A549 (cell line): ENCODE measurements around the gene DIP2C. TPM values are rescaled to one million over a fixed set of nuclear protein-coding genes. Genes with fewer than 3 reads are reported as not detected.

ENCODE experiments used
- ATAC-seq, 2 experiments: fragments of 200-7000 bp in 1 of 2; fragments of >200 bp in 1 of 2; cut with Nextera tagmentation in 1 of 2; cut with Tn5 transposase in 1 of 2; 3 replicates each; pipeline versions ENCODE4 v1.8.0 to v1.9.1; 2018 to 2020; ENCODE audit warnings: mild to moderate bottlenecking in 1 of 2, moderate library complexity in 1 of 2
- CTCF ChIA-PET: fragments of 300-600 bp; sonication (Branson Sonifier 250); formaldehyde crosslinking; extraction: SDS; loops from one replicate; lab custom pipeline; 2021; ENCODE audit warnings: antibody characterized with exemption, inconsistent platforms; lab: Yijun Ruan, JAX
- POLR2A ChIA-PET: fragments of 350-600 bp; formaldehyde crosslinking; extraction: SDS; loops from one replicate; lab custom pipeline; 2021; ENCODE audit warnings: antibody characterized with exemption, inconsistent platforms; lab: Yijun Ruan, JAX
- DNase-seq, 2 experiments: peaks; one replicate each; pipeline versions ENCODE4 v3.0.0 to v3.0.0-alpha.2; 2011 to 2016; ENCODE audit warnings: low read depth in 1 of 2, low spot score in 1 of 2
- FAIRE-seq: peaks from 2 replicates; lab custom pipeline; 2011; peaks lifted over from hg19 to GRCh38; lab: Jason Lieb, UNC
- H3K27ac ChIP-seq, 2 experiments: fragments of >200 bp; sonication (Bioruptor Twin); formaldehyde crosslinking; 3 replicates each; pipeline ENCODE4 v1.5.1; 2016 to 2017
- H3K4me1 ChIP-seq: fragments of >200 bp; sonication (Bioruptor Twin); formaldehyde crosslinking; 3 replicates; pipeline ENCODE4 v1.6.1; 2016
- H3K4me2 ChIP-seq: fragments of >200 bp; sonication (Bioruptor Twin); formaldehyde crosslinking; 3 replicates; pipeline ENCODE4 v1.6.1; 2016
- H3K4me3 ChIP-seq: fragments of >200 bp; sonication (Bioruptor Twin); formaldehyde crosslinking; 3 replicates; pipeline ENCODE4 v1.5.1; 2016
- H3K9me3 ChIP-seq: fragments of >200 bp; sonication (Bioruptor Twin); formaldehyde crosslinking; 3 replicates; pipeline ENCODE4 v1.6.1; 2016
- BHLHE40 ChIP-seq: IDR thresholded peaks from 2 replicates; pipeline ENCODE4 v1.6.1; 2012; ENCODE audit warnings: low read depth, low read length, inconsistent platforms
- CBX8 ChIP-seq: fragments of 200-600 bp; sonication (generic); IDR thresholded peaks from 2 replicates; pipeline ENCODE4 v1.6.1; 2016
- CHD2 ChIP-seq: fragments of 150-350 bp; IDR thresholded peaks from 2 replicates; pipeline ENCODE4 v1.6.1; 2014; ENCODE audit warnings: low read length; ENCODE audit not compliant: partially characterized antibody
- EHMT2 ChIP-seq: fragments of 200-600 bp; sonication (generic); IDR thresholded peaks from 2 replicates; pipeline ENCODE4 v1.6.1; 2016; ENCODE audit warnings: antibody characterized with exemption, low read depth, mild to moderate bottlenecking, moderate library complexity
- ESRRA ChIP-seq: fragments of 150-350 bp; IDR thresholded peaks from 2 replicates; pipeline ENCODE4 v1.6.1; 2014; ENCODE audit warnings: mild to moderate bottlenecking, low read length, borderline replicate concordance
- FOXS1 ChIP-seq: fragments of 250-450 bp; sonication (Bioruptor Pico); IDR thresholded peaks from 2 replicates; pipeline ENCODE4 v1.5.0; 2020; ENCODE audit warnings: mild to moderate bottlenecking, moderate library complexity
- GATA3 ChIP-seq: IDR thresholded peaks from 2 replicates; pipeline ENCODE4 v1.6.1; 2012; ENCODE audit warnings: borderline replicate concordance
- HOXA7 ChIP-seq: fragments of 250-450 bp; sonication (Bioruptor Pico); IDR thresholded peaks from 2 replicates; pipeline ENCODE4 v1.5.0; 2020; ENCODE audit warnings: mild to moderate bottlenecking, moderate library complexity
- HOXB13 ChIP-seq: fragments of 250-450 bp; sonication (Bioruptor Pico); IDR thresholded peaks from 2 replicates; pipeline ENCODE4 v1.5.0; 2020; ENCODE audit warnings: low read depth, mild to moderate bottlenecking, moderate library complexity
- JUNB ChIP-seq: fragments of >200 bp; sonication (Bioruptor Twin); formaldehyde crosslinking; IDR thresholded peaks from 2 replicates; pipeline ENCODE4 v1.6.1; 2016
- KDM1A ChIP-seq: fragments of 200-600 bp; sonication (generic); IDR thresholded peaks from 2 replicates; pipeline ENCODE4 v1.6.1; 2016; ENCODE audit warnings: low read depth, mild to moderate bottlenecking
- MAFK ChIP-seq: fragments of 450-650 bp; IDR thresholded peaks from 2 replicates; pipeline ENCODE4 v1.6.1; 2014; ENCODE audit not compliant: partially characterized antibody
- MAZ ChIP-seq: fragments of 150-350 bp; IDR thresholded peaks from 2 replicates; pipeline ENCODE4 v1.6.1; 2014; ENCODE audit warnings: antibody characterized with exemption, low read depth, low read length, borderline replicate concordance
- MYC ChIP-seq: IDR thresholded peaks from 2 replicates; pipeline ENCODE4 v1.6.1; 2012; ENCODE audit warnings: mild to moderate bottlenecking, inconsistent platforms, low read length, improper control_type of control experiment, borderline replicate concordance
- NPAS2 ChIP-seq: fragments of 250-450 bp; sonication (Bioruptor Pico); IDR thresholded peaks from 2 replicates; pipeline ENCODE4 v1.8.0; 2022; ENCODE audit warnings: mild to moderate bottlenecking, moderate library complexity, borderline replicate concordance
- POLR2A ChIP-seq: IDR thresholded peaks from 2 replicates; pipeline ENCODE4 v1.6.1; 2012; ENCODE audit warnings: mild to moderate bottlenecking, low read length
- POLR2AphosphoS2 ChIP-seq: conservative IDR thresholded peaks from 2 replicates; pipeline ENCODE4 v1.6.1; 2012; ENCODE audit warnings: low read length, improper control_type of control experiment, inconsistent platforms
- RARB ChIP-seq: fragments of 250-450 bp; sonication (Bioruptor Pico); IDR thresholded peaks from 2 replicates; pipeline ENCODE4 v1.8.0; 2021; ENCODE audit warnings: mild to moderate bottlenecking, moderate library complexity
- RCOR1 ChIP-seq: fragments of 150-350 bp; IDR thresholded peaks from 2 replicates; pipeline ENCODE4 v1.6.1; 2014; ENCODE audit warnings: antibody characterized with exemption, low read length, low read depth
- RFX5 ChIP-seq: fragments of 450-650 bp; IDR thresholded peaks from 2 replicates; pipeline ENCODE4 v1.7.1; 2014; ENCODE audit warnings: antibody characterized with exemption, mild to moderate bottlenecking, moderate library complexity
- SREBF2 ChIP-seq: fragments of 450-650 bp; IDR thresholded peaks from 2 replicates; pipeline ENCODE4 v1.6.1; 2014; ENCODE audit warnings: mild to moderate bottlenecking, moderate library complexity
- TFCP2L1 ChIP-seq: fragments of 250-450 bp; sonication (Bioruptor Pico); IDR thresholded peaks from 2 replicates; pipeline ENCODE4 v1.5.0; 2021; ENCODE audit warnings: mild to moderate bottlenecking
- USF2 ChIP-seq: fragments of 450-650 bp; IDR thresholded peaks from 2 replicates; pipeline ENCODE4 v1.6.1; 2014; ENCODE audit warnings: antibody characterized with exemption
- ZFP36 ChIP-seq: fragments of 450-650 bp; IDR thresholded peaks from 2 replicates; pipeline ENCODE4 v1.6.1; 2014; ENCODE audit warnings: borderline replicate concordance; ENCODE audit not compliant: partially characterized antibody
- ZSCAN20 ChIP-seq: fragments of 250-450 bp; sonication (Bioruptor Pico); IDR thresholded peaks from 2 replicates; pipeline ENCODE4 v1.8.0; 2022; ENCODE audit warnings: mild to moderate bottlenecking, moderate library complexity
- WGBS: methylation state at CpG from one replicate; pipeline ENCODE4 v1.1.6; 2017; ENCODE audit errors: missing lambda C conversion rate; 5-methylcytosine and 5-hydroxymethylcytosine counted together
- polyA plus RNA-seq, 4 experiments: library from polyadenylated mRNA; depleted of rRNA in 3 of 4; stranded (reverse); fragments of >200 nt; fragmentation: RNase III in 1 of 4; extraction: RNeasy Plus Mini Kit Qiagen cat#74134 plus additional on column Dnase treatment in 1 of 4; gene quantifications; 2 replicates in 3 of 4; 3 replicates in 1 of 4; pipeline ENCODE4 v1.2.3, GENCODE V29; 2011 to 2017
- TF ChIP-seq, protein P1 (sequence below): fragments of >200 bp; sonication (Bioruptor Twin); formaldehyde crosslinking; IDR thresholded peaks from 3 replicates; pipeline ENCODE4 v1.6.1; 2016
- TF ChIP-seq, protein P2 (sequence below): fragments of 200-600 bp; sonication (generic); IDR thresholded peaks from 2 replicates; pipeline ENCODE4 v1.6.1; 2016; ENCODE audit warnings: antibody characterized with exemption, mild to moderate bottlenecking, moderate library complexity
- TF ChIP-seq, protein P3 (sequence below): IDR thresholded peaks from 2 replicates; pipeline ENCODE4 v1.6.1; 2012

Gene DIP2C
- polyA plus RNA-seq, 2 of the 4 experiments (the other 2 are of a cell fraction) = 3.7 to 5.0 TPM

GRCh38 chr10:663831-664251 is 25.6 kb downstream of the DIP2C start:
- H3K9me3 ChIP-seq = no peaks in the 10 kb centered on the region
- TF ChIP-seq NPAS2 (CRISPR knock-in tag) = no peak
- no peak for TF ChIP-seq CHD2
- no peak overlapping the region for H3K4me3 ChIP-seq
- ChIA-PET CTCF (no interaction called here), POLR2A (no interaction called here)
- DNase-seq (no peak), ATAC-seq (no peak), FAIRE-seq (no peak)
- no peak overlapping the region for H3K4me2 ChIP-seq
- no peaks in the 10 kb centered on the region for H3K4me1 ChIP-seq
- no peak overlapping the region for H3K27ac ChIP-seq
- 81% methylated on average over 10 of the region's 13 CpGs for WGBS

GRCh38 chr10:663466-663751 is 26.1 kb downstream of the DIP2C start:
- no peak for FAIRE-seq
- TF ChIP-seq JUNB = no peak
- no peak for TF ChIP-seq USF2
- TF ChIP-seq MAFK = no peak
- no peak for TF ChIP-seq HOXA7 (CRISPR knock-in tag)
- TF ChIP-seq, protein P1, sequence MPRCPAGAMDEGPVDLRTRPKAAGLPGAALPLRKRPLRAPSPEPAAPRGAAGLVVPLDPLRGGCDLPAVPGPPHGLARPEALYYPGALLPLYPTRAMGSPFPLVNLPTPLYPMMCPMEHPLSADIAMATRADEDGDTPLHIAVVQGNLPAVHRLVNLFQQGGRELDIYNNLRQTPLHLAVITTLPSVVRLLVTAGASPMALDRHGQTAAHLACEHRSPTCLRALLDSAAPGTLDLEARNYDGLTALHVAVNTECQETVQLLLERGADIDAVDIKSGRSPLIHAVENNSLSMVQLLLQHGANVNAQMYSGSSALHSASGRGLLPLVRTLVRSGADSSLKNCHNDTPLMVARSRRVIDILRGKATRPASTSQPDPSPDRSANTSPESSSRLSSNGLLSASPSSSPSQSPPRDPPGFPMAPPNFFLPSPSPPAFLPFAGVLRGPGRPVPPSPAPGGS = no peak
- no peak for TF ChIP-seq KDM1A
- TF ChIP-seq POLR2A = no peak
- no peak for TF ChIP-seq TFCP2L1 (CRISPR knock-in tag)
- no peak for TF ChIP-seq ZSCAN20 (CRISPR knock-in tag)
- no peak for TF ChIP-seq NPAS2 (CRISPR knock-in tag)
- TF ChIP-seq MAZ = no peak
- TF ChIP-seq ZFP36 = no peak
- TF ChIP-seq RARB (CRISPR knock-in tag) = no peak
- TF ChIP-seq FOXS1 = no peak
- no peak for TF ChIP-seq BHLHE40
- no peak for TF ChIP-seq CBX8
- TF ChIP-seq MYC = no peak
- TF ChIP-seq, all 56 proteins: peak for 0
- CTCF ChIA-PET = no interaction called here

DNA sequence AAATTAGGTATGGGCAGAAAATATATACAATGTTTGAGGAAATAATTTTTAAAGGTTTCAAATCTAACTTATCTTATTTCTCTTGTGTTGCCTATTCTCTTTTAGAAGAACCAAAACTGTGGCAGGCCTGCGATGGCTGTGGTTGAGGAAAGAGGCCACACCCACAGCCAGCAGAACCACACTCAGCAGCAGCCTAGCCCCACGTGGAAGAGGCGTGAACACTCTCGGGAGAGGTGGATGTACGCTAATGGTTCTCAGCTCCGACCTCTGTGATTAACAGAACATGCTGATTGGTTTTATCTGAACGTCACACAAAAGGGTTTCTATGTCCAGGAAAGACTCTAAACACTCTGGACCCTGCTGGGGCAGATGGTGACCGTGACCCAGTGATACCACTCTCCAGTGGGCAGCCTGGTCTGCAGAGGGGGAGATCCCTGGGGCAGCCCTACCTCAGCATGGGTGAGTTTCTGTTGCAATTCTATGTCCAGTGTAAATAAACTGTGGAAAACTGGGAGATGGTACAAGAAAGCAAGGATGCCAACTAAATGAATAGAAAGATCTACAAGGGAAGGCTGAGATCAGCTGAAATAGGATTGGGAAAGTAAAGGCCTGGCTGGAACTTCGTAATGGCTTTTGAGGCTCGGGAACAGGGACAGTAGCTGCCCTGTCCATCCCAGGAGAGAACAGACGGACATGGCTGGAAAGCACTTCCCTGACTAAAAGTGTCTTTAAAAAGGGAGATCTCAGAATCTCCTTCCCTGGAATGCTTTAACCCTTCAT is 26.6 kb downstream of the DIP2C start:
- no peak overlapping the region for H3K4me3 ChIP-seq
- TF ChIP-seq, protein P2, sequence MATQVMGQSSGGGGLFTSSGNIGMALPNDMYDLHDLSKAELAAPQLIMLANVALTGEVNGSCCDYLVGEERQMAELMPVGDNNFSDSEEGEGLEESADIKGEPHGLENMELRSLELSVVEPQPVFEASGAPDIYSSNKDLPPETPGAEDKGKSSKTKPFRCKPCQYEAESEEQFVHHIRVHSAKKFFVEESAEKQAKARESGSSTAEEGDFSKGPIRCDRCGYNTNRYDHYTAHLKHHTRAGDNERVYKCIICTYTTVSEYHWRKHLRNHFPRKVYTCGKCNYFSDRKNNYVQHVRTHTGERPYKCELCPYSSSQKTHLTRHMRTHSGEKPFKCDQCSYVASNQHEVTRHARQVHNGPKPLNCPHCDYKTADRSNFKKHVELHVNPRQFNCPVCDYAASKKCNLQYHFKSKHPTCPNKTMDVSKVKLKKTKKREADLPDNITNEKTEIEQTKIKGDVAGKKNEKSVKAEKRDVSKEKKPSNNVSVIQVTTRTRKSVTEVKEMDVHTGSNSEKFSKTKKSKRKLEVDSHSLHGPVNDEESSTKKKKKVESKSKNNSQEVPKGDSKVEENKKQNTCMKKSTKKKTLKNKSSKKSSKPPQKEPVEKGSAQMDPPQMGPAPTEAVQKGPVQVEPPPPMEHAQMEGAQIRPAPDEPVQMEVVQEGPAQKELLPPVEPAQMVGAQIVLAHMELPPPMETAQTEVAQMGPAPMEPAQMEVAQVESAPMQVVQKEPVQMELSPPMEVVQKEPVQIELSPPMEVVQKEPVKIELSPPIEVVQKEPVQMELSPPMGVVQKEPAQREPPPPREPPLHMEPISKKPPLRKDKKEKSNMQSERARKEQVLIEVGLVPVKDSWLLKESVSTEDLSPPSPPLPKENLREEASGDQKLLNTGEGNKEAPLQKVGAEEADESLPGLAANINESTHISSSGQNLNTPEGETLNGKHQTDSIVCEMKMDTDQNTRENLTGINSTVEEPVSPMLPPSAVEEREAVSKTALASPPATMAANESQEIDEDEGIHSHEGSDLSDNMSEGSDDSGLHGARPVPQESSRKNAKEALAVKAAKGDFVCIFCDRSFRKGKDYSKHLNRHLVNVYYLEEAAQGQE = no peak
- TF ChIP-seq ESRRA (no peak), SREBF2 (no peak), BHLHE40 (no peak), HOXB13 (no peak), EHMT2 (no peak), RCOR1 (no peak), GATA3 (no peak), NPAS2 (CRISPR knock-in tag) (no peak), HOXA7 (CRISPR knock-in tag) (no peak), POLR2AphosphoS2 (no peak), RARB (CRISPR knock-in tag) (no peak), RFX5 (no peak)
- TF ChIP-seq, protein P3, sequence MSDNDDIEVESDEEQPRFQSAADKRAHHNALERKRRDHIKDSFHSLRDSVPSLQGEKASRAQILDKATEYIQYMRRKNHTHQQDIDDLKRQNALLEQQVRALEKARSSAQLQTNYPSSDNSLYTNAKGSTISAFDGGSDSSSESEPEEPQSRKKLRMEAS = no peak
- FAIRE-seq (no peak), DNase-seq (no peak), ATAC-seq (no peak)
- no peaks in the 10 kb centered on the region for H3K9me3 ChIP-seq
- no peak overlapping the region for H3K4me2 ChIP-seq
- CTCF ChIA-PET = no interaction called here
- no peaks in the 10 kb centered on the region for H3K4me1 ChIP-seq
- 85% methylated on average over 11 of the region's 11 CpGs for WGBS
- no peak overlapping the region for H3K27ac ChIP-seq
- POLR2A ChIA-PET = no interaction called here

More at GRCh38 chr10:663466-663751, 26.1 kb downstream of the DIP2C start:
- DNase-seq (no peak), ATAC-seq (no peak)
- 88% methylated on average over 9 of the region's 9 CpGs for WGBS
- no peak overlapping the region for H3K27ac ChIP-seq
- H3K4me2 ChIP-seq = no peak overlapping the region
- H3K4me1 ChIP-seq = no peaks in the 10 kb centered on the region
- no peak overlapping the region for H3K4me3 ChIP-seq
- POLR2A ChIA-PET = no interaction called here
- H3K9me3 ChIP-seq = no peaks in the 10 kb centered on the region
